Embryonic facial prominence (tissue), 1 donor: ENCODE measurements around the gene CEACAM20.
"Not testable (repeated sequence)": the region's sequence is repeated elsewhere in the genome, so short reads cannot be mapped to it uniquely, and the experiment has no call there.

Experiments used
- DNase-seq: peaks from one replicate; pipeline ENCODE4 v3.0.0-alpha.2; 2016; ENCODE audit errors: extremely low spot score

The CEACAM20 gene

DNA sequence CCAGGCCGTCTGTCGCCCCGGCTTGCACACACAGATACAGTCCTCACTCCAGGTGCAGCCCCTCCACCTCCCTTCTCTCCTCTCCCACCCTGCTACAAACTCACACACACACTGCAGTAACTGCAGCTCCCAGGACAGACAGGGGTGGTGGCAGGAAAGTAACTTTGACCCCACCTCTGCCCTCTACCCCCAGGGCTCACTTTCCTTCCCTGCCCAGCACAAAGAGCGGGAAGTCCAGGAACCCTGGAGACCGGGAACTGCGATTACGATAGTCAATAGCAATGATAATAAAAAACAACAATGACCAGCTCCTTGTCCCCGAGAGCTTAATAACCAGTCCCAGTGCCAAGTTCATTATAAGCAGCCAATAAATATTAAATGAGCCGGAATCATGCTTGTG is at the start of gene CEACAM20:
CEACAM20 (minus strand) TSS at position 140 of the 400 bp plus-strand sequence. CDS start 166 bp downstream, outside the sequence.
- no peak for DNase-seq

DNA sequence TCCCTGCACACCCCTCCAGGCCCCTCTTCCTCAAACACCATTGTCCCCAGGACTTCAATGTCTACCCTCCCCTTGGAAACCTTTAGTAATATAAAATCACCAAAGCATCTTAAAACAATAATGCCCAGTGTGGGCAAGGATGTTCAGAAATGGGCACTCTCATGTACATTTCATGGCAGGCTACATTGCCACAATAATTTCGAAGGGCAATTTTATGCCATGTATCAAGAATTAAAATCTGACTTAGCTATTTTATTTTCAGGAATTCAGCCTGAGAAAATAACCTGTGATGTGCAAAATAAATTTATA is 48.0 kb upstream of the CEACAM20 start:
- no peak for DNase-seq

DNA sequence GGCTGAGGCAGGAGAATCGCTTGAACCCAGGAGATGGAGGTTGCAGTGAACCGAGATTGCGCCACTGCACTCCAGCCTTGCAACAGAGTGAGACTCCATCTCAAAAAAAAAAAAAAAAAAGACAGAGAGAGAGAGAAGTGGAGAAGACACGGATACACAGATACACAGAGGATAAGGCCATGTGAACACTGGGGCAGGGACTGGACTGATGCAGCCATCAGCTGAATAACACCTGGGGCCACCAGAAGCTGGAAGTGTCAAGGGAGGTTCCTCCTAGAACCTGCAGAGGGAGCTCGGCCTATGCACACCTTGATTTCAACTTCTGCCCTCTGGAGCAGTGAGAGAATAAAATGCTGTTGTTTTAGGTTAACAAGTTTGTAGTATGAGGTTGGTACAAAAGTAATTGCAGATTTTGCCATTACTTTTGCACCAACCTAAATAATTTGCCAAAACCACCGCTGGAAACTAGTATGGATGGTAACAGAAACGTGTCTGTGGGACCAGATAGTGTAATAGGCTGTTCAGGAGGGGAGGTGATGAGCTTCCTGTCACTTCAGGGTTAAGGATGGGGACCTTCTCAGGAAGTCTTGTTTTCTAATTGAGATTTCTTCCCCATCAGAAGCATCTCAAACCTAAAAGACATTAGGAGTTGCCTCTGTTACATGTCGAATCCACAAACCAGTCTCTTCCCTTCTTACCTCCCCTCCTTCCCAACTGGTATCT is 47.5 kb upstream of the CEACAM20 start:
- no peak for DNase-seq

DNA sequence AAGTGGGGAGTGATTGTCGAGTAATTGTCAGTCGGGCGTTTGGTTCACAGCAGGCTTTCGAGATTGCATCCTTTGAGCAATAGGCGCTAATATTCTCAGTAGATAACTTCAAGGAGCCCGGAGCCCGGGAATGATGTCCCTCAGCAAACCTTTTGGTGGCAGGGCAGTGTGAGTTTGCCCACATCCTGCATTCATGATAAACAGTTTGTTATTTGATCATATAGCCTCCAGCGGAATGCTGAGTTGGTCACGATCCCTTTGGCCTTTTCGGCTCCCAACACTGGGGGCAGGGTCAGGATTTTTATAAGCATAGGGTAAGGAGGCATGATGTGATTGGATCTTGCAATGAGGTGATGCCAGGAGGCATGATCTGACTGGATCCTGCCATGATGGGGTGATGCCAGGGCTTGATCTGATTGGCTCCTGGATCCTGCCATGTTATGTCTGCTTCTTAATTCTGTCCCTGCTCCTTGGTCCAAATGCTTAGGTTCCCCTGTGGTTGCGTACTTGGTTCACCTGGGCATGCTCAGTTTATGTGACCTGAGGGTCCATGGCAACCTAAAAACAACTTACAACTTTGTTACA is 45.7 kb upstream of the CEACAM20 start:
- no peak for DNase-seq

DNA sequence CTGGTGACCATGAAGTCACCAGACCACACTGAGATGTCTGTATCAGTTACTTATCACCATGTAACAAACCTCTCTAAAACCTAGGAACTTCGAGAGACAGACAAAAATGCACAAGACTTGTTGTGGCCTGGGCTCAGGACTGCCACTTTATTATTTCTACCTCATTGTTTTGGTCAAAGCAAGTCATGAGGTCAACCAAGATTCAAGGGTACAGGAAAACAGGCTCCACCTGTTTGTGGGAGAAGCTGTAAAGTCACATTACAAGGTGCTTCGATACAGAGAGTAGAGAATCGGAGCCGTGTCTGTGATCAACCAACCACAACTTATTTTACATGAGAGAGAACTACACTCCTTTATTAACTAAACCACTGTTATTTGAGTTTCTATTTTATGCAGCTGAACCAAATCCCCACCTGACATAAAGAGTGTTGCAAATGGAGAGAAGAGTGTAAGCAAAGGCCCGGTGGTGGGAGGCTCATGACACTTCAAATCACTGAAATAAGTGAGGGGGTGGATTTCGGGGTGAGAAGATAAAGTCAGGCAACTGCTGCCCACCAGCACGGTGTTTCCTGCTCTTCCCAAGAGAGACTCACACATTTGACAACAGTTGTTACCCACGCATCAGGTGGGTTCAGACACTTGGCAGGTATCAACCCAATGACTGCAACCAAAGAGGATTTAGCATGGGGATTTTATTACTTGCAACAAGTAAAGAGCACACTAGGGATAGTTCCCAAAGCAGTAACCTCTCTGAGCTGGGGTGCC is 44.9 kb upstream of the CEACAM20 start:
- DNase-seq, result no peak

DNA sequence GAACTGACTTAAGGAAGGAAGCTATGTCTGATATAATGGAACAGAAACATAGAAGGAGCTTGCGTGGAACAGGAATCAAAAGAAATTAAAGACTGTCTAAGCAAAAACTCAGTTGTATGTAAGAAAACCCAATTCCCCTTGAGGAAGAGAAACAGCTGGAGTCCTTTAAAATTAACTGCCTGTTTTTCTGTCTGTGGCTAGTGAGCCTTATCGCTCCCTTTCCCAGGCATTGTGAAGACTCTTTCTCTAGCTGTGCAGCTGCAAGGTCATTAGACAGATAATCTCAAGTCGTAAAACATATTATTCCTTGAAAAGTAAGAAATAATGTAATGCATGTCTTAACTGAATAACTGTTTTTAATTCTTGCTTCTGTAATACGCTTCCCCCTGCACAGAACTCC is 44.2 kb upstream of the CEACAM20 start:
- no peak for DNase-seq

DNA sequence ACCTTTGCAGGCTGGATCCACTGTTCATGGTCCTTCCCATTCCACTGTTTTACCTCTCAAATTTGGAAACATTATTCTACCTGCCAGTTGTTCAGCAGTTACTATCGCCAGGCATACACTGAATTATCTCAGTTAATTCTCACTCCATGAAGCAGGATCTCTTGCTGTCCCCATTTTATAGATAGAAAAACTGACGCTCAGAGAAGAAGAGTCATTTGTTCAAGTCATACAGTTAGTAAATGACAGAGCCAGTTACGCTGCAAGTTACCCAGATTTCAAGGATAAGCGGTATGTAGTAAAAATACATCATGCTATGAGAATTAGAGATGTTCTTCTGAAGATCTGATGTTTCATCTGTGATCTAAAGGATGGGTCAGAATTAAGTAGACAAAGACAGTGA is 43.7 kb upstream of the CEACAM20 start:
- DNase-seq, result no peak

DNA sequence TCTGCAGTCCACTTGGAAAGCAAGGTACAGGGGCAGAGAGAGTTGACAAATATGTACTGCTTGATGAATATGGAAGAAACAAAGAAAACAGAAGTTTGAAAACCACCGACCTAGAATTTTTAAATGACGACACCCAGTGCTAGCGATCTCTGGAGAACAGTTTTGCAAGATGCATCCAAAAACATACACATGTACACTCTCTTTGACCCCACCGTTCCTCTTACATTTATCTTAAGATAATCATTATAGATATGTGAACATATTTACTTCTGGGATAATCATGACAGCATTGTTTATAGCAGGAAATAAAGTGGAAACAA is 43.1 kb upstream of the CEACAM20 start:
- DNase-seq, result no peak

DNA sequence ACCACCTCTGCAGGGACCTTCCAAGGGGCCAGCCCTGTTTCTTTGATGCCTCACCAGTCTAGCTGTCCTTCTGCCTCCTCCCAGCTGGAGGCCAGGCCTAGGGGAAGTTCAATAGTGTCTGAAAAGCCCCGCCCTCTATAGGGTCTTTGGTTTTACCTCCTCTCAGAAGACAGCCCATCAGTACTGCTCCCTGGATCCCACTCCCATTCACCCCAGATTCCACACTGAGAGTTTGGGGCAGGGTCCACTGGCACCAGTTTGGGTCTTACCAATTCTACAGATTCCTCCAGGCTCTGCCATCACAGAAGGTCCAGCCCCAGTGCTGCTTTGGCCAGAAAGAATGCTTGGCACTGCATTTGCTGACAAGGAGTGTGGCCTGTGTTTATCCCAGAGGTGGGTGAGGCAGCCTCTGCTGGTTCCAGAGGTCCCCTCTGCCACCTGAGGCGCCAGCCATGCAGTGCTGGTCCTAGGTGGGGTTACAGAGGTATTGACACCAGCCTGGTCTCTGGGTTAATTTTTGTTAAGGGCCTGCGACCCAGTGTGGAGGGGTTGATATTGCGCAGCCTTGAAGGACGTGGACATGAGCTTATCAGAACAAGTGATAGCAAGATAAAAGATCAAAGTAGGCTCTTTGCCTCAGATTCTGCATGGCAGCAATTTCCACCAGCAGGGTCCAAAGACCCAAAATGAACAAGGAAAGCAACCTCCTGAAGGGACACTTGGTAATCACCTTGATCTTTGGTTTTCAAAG is 42.5 kb upstream of the CEACAM20 start:
- no peak for DNase-seq

DNA sequence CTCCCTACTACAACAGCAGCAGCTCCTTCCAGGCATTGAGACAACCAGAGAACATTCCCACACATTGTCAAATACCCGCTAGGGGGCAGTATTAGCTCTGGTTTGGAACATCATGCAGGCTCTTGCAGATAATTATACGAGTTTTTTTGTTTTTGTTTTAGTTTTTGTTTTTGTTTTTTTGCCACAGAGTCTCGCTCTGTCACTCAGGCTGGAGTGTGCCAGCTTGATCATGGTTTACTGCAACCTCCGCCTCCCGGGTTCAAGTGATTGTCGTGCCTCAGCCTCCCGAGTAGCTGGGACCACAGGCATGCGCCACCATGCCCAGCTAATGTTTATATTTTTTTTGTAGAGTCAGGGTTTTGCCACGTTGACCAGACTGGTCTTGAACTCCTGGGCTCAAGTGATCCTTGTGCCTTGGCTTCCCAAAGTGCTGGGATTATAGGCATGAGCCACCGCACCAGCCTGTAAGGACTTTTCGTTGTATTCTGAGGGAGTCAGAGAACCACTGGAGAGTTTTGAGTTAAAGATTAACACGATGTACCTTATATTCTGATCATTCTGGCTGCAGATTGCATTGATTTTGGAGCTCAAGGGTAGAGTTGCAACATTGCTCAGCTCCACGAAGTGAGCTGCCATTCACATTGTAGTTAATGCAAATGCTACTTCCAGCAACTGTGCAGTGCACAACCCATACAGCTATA is 41.7 kb upstream of the CEACAM20 start:
- peak; percentile 23 for DNase-seq

DNA sequence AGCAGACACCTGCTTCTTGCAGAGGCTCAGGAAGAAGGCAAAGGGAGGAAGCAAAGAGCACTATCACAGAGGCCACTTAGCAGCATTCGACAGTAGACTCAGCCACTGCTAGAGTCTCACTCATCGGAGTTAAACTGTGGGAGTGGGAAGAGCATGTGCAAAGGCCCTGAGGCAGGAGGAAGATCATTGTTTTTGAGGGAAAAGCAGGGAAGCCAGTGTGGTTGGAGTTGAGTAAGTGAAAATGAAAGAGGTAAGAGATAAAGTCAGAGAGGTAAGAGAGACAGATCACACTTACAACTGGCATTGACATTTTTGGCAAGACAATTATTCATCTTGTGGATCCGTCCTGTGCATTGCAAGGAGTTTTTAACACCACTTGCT is 41.1 kb upstream of the CEACAM20 start:
- DNase-seq, result no peak

DNA sequence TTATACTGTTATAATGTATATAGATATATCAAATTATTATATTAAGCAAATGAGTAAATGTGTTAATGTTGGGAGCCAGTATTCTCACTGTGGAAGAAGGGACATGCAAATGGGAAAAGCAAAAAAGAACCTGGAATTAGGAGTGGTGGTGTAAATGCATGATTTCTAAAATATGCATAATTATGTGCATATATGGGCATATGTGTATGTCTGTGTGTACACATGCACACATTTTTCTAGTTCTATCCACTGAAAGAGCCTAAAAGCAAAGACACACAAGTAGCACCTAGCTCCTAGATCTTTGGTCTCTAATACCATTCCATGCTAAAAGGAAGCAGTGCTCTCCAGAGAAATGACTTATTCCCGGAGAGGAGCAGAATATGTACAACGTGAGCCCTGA is 38.3 kb upstream of the CEACAM20 start:
- DNase-seq, result no peak

DNA sequence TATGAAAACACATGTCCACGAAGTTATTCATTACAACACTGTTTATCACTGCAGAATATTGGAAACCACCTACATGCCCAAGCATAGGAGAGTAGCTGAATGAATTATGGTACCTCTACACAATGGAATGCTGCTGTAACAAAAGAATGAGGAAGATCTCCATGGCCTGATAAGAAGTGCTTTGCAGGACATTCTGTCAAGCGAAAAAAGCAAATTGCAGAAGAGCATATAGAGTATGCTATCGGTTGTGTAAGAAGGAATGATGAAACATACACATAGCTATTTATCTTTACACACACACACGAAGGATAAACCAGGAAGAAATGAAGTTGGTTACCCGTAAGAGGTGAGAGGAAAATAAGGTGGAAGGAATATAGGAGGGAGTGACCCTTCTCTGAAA is 37.5 kb upstream of the CEACAM20 start:
- DNase-seq, result no peak

DNA sequence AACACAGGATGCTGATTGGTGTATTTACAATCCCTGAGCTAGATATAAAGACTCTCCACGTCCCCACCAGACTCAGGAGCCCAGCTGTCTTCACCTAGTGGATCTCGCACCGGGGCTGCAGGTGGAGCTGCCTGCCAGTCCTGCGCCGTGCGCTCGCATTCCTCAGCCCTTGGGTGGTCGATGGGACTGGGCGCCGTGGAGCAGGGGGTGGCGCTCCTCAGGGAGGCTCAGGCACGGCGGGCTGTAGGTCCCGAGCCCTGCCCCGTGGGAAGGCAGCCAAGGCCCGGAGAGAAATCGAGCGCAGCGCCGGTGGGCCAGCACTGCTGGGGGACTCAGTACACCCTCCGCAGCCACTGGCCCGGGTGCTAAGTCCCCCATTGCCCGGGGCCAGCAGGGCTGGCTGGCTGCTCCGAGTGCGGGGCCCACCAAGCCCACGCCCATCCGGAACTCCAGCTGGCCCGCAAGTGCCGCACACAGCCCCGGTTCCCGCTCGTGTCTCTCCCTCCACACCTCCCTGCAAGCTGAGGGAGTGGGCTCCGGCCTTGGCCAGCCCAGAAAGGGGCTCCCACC is 33.7 kb upstream of the CEACAM20 start:
- DNase-seq, result not testable (repeated sequence)

DNA sequence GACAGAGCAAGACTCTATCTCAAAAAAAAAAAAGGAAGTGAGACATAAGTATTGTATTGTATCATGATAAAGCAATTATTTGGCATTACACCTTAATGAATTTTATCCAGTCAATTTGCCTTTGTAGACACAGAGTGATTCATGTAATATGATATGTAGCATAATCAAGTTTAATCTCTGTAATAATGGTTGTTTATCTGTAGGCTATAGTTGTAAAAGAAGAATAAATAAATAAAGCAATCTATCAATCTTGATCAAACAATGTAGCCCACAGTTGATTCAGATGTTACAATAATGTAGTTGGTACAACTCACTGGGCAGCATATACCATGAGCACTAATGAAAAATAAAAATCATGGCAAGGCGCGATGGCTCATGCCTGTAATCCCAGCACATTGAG is 28.5 kb upstream of the CEACAM20 start:
- no peak for DNase-seq

DNA sequence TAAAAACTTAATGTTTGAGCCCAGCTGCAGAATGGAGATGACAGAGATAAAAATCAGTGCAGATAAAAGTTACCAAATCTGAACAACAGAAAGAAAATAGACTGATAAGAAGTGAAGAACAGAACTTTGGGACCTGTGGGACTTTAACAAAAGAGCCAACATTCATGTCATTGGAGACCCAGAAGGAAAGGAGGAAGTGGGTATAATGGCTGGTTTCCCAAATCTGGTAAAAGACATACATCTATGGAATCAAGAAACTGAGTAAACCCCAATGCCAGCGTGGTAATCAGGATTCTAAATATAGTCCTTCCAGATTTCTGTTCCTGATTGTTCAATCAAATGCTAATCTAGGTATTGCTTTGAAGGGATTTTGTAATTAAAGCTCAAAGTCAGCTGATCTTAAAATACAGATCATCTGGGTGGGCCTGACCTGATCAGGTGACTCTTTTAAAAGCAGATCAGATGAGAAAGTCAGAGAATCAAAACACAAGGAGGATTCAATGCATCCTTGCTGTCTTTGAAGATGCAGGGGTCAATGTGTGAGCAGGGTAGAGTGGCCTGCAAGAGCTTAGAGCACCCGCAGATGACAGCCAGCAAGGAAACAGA is 25.3 kb upstream of the CEACAM20 start:
- DNase-seq, result no peak

DNA sequence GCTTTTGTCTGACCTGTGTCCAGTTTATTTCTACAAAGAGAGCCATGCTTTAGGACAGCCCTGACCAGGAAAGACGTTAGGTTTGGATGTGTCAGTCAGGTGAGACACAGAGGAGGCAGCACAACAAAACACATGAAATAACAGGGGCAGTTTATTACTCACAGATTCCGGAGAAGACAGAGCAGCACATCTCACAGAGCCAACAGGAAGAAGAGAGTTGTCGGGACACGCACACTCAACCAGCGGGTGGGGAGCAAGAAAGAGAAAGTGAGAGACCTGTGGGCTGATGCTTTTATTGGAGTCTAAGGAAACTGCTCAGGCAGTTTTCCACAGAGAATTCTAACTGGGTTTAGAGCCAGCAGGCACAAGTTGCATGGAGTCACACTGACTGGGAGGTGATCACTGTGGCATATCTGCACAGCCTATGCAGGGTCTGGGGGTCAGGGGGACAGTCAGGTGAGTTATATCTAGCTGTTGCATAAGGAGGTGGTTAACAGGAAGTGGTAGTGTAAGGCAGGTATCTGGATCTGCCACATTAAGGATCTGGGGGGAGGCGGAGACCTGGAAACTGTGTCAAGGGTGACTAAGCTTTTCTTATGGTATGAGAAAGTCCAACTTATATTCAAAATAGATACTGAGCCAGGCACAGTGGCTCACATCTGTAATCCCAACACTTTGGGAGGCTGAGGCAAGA is 24.1 kb upstream of the CEACAM20 start:
- DNase-seq, result no peak

DNA sequence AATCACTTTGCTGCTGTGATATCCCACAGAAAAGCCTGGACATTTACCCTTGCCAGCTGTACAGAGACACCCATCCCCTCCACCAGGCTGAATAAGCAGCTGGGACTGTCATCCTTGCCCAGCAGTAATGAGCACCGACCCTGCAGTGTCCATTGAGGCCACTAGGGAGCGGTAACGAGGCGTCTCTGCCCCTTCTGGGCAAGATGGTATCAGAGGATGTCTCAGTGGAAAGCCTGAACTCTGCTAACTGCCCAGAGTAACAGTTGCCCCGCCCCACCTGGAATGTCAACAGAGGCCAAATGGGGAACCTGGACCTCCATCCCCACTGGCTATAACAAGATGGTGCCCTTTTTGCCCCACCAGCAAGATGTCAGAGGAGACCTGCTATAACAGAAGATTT is 22.8 kb upstream of the CEACAM20 start:
- DNase-seq, result no peak

DNA sequence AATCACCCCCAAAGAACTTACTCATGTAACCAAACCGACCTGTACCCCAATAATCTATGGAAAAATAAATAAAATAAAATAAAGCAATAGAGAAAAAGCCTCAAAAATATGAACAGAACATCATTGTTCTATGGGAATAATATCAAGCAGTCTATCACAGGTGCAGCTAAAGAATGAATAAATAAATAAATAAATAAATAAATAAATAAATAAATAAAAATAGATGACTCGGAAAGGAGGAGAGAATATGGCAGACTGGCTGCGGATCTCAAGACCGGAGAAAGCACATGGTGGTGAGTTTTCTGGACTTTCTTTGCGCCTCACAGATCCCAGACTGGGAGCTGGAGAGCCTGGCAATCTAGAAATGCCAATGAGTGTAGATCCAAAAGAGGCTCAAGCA is 22.4 kb upstream of the CEACAM20 start:
- DNase-seq, result no peak

DNA sequence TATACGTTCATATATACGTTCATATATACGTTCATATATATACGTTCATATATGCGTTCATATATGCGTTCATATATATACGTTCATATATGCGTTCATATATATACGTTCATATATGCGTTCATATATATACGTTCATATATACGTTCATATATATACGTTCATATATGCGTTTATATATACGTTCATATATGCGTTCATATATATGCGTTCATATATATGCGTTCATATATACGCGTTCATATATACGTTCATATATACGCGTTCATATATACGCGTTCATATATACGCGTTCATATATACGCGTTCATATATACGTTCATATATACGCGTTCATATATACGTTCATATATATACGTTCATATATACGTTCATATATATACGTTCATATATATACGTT is 21.5 kb upstream of the CEACAM20 start:
- not testable (repeated sequence) for DNase-seq

DNA sequence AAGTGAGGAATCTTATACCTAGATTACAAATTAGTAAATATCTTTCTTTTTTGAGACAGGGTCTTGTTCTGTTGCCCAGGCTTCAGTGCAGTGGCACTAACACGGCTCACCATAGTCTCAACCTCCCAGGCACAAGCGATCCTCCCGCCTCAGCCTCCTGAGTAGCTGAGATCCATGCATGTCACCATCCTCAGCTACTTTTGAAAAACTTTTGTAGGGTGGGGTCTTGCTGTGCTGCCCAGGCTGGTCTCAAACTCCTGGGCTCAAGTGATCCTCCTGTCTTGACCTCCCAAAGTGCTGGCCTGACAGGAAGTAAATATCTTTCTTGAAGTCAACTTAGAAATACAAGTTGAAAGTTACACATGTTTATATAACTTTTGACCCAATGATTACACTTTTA is 20.0 kb upstream of the CEACAM20 start:
- no peak for DNase-seq
